HG03469 (cell line): ENCODE data around the gene PPM1H.
"Not testable (repeated sequence)": the region's sequence is repeated elsewhere in the genome, so short reads cannot be mapped to it uniquely, and the experiment has no call there.

Experiments used
- ATAC-seq: cut with Tn5 transposase; IDR thresholded peaks from one replicate; pipeline ENCODE4 v1.9.1; 2021; ENCODE audit warnings: mild to moderate bottlenecking, moderate library complexity, moderate number of reproducible peaks; ENCODE audit not compliant: unreplicated experiment

Gene PPM1H

GRCh38 chr12:62744551-62744950 lies 190.4 kb downstream of the PPM1H start:
- ATAC-seq, result no peak

DNA sequence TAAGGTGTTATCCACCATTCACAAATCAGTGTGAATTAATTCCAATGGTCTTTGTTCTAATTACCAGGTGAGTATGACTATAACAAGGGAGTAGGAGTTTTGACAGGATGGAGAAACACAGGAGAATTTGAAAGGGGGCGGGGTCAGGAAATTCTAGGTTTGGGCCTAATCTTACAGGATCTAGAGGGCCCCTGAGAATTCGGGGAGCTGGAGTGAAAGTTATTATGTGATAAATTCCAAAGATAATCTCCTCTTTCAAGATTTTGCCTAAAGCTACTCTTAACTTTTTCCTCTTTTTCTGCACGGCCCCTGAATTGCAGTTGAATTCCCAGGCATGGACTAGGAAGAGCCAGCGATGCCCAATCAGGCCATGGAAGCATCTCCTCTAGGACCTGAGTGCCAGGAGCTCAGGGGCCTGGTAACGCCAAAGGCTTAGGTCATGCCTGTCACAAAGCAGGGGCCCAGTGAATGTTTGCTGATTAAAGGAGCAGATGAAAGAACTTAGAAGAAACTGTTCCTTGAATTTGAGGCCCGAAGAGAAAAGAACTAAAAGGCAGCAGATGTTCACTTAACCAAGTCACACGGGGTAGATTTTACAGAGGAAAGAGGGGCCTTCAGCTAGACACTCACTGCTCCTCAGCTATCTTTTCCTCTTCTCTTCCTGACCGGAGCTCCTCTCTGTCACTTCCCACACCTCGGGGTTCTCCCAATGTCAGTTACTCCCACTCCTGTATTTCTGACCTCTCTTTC lies 195.5 kb downstream of the PPM1H start:
- ATAC-seq, result no peak

GRCh38 chr12:62738616-62739015 lies 196.3 kb downstream of the PPM1H start:
- no peak for ATAC-seq

DNA sequence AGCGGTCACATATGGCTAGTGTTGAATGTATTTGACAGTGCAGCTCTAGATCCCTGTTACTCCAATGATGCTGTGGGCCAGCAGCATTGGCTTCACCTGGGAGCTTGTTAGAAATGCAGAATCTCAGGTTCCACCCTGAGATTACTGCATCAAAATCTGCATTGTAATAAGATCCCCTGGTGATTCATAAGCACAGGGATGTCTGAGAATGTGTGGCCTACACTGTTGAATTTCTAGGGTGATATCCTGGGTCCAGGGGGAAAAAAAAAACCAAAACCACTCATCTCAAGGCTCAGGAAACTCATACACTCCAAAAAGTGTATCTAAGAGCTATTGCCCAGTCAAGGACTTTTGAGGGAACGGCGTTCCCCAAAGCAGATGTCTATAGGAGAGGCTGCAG lies 196.8 kb downstream of the PPM1H start:
- no peak for ATAC-seq

GRCh38 chr12:62737615-62738014 lies 197.3 kb downstream of the PPM1H start:
- no peak for ATAC-seq

GRCh38 chr12:62737188-62737587 lies 197.8 kb downstream of the PPM1H start:
- no peak for ATAC-seq

GRCh38 chr12:62736596-62736995 lies 198.4 kb downstream of the PPM1H start:
- no peak for ATAC-seq

DNA sequence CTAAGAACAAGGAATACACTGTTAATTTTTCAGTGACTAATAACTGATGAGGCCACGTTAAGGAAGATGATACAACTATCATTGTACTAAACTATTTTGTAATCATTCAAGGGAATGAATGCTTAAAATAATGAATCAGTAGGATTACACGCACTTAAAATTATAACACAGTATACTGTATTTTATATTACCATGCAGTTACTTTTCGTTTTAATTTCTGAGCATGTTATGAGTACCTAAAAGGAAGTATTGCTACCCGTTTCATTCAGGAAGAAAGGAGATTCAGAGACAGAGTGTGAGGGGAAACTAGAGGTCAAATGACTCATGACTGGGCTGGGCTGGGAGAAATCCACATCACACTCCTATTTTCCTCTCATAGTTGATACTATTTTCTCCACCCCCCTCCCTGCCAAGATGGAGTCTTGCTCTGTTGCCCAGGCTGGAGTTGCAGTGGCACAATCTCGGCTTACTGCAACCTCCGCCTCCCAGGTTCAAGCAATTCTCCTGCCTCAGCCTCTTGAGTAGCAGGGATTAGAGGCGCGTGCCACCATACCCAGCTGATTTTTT lies 202.0 kb downstream of the PPM1H start:
- ATAC-seq, result no peak

DNA sequence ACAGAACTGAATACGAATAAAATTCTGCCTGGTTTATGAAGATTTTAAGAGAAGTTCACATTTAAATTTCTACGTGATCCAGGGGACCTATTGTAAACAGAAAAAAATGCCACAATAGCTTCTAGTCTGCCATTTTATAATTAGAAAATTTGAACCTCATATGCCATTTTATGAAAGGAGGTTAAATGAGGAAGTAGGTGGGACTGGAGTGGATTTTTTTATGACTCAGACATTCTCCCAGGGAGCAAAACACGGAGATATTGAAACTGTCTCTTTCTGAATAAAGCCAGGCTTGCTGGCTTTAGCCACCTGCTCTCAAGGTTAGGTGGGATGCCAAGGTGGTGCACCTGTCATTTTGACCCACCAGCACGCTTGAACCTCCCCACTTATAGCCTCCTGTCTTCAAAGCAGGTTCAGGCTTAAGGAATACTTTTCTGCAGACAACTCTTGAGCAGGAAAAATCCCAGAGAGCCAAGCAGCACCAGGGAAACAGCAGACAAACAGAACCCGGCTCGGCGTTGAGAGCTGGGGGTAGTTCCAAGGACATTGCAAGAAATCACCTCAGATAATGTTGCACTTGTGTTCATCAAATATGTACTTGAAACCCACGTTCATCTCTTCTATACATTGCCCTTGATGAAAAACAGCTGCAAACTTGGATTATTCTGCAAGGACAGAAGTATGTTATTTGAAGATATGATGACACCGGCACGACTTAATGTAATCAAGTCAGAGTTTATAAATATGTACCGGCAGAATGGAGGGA lies 203.7 kb downstream of the PPM1H start:
- no peak for ATAC-seq

GRCh38 chr12:62730649-62731048 lies 204.3 kb downstream of the PPM1H start:
- no peak for ATAC-seq

- ATAC-seq, result not testable (repeated sequence)
Measured at GRCh38 chr12:62729579-62730544, 205.1 kb downstream of the PPM1H start.

DNA sequence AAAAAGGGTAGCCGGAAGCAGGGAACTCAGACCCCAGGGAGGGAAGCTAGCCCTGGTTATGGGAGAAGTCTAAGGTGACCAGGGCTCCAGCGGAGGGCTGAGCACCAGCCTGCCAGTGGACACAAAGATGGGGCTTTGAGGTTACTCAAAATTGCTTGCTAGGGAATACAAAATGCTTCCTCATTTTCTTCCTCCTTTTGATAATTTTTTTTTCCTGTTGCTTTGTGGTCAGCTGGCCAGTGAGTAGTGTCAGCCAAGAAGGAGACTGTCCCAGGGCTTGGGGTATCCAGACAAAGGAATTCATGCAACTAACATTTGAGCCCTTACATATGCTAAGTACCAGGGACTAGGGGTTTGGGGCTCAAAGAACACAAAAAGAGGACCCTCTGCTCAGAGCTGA lies 206.2 kb downstream of the PPM1H start:
- ATAC-seq, result no peak

DNA sequence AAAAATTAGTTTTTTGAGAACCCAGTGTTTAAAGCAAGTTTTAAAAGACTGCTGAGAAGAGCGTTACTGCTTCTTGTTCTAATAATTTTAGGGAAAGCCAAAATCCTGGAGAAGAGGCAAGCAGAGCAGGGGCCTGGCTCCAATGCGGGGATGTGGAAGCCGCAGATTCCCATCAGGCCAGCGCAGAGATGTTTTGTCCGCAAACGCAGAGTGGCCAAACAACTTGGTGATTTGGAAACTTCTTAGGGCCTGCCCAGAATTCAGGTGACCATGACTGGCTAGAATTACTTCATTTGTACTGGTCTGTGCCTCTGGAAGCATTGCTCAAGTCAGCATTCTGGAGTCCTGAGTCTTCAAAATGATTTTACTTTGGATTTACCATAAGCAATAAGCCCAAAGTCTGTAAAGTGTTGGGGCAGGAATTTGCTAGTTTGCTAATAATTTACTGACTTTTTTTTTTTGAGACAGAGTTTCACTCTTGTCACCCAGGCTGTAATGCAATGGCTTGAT lies 208.4 kb downstream of the PPM1H start:
- no peak for ATAC-seq

DNA sequence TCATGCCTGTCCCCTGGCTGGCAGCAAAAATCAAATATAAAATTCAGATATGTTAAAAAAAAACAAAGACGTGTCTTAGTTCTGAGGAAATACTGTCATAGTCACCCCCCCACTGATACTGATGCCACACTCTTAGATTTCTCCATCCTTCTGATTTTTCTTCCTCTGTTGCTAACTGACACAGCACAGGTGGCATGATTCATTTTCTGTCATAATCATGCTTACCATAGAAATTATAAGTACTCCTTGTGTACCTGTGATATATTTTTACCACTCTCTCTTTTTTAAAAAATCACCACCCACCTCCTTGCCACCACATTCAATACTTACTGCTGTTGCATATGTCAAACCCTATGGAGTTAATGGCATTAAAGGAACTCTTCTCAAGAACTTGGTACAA lies 209.2 kb downstream of the PPM1H start:
- ATAC-seq, result no peak

GRCh38 chr12:62724947-62725451 lies 210.0 kb downstream of the PPM1H start:
- no peak for ATAC-seq

- ATAC-seq, result no peak
Measured at GRCh38 chr12:62724285-62724684, 210.7 kb downstream of the PPM1H start.

DNA sequence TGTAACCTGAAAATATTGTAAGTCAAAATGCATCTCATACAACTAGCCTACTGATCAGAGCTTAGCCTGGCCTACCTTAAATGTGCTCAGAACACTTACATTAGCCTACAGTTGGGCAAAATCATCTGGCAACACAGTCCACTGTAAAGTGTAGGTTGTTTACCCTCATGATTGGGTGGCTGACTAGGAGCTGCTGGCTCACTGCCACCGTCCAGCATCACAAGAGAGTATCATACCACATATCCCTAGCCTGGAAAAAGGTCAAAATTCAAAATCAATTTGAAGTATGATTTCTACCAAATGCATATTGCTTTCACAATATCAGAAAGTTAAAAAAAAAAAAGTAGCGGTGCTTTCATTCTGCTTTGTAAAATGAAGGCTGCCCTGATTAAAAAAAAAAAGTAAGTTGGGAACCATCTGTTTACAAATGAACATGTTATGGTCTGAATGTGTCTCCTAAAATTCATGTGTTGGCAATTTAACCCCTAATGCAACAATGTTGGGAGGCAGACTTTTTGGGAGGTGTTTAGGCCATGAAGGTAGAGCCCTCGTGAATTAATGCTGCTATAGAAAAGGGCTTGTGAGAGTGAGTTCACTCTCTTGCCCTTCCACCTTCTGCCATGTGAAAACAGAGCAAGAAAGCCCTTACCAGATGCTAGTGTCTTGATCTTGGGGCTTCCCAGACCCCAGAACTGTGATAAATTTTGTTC lies 211.8 kb downstream of the PPM1H start:
- no peak for ATAC-seq

DNA sequence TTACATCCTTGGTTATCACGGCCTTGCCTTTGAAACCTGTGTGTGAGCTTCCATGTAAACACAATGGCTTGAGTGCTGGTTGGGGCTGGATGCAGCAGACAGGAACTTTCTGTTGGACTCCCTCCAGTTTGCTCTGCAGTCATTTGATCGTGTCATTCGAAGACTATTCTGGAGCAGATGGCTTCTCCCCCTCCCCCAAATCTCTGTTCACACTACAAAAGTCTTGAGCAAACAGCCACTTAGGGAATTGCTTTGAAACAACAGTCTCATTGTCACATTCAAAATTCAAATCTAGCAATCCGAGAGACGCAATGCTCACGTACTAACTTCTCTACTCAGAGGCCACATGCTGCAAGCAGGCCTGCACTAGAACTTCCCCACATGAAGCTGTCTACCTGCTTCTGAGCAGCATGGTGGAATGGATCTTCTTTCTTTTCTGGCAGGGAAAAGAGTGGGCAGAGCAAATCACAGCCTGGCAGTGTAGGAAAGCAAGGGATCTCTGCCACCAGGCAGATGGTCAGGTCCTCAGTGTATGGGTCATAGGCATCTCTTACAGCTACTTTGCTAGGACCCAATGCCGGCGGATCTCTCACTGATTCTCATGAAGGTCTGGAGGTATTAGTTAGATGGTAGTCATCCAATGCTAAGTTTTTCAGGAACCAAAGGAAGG lies 214.2 kb downstream of the PPM1H start:
- no peak for ATAC-seq

- no peak for ATAC-seq
Measured at GRCh38 chr12:62720025-62720424, 214.9 kb downstream of the PPM1H start.
